Stimulated activated CD4-positive, alpha-beta T cell treated with anti-CD3 and anti-CD28 coated beads, Interleukin-4, amount 100 ng/mL, for 1 hour (primary cell): ENCODE results near the gene ADD2.

Experiments
- DNase-seq: peaks from one replicate; pipeline ENCODE4 v3.0.0-alpha.2; 2020

ADD2 gene

GRCh38 chr2:70698847-70699246, 69.2 kb downstream of the ADD2 start:
- no peak for DNase-seq

DNA sequence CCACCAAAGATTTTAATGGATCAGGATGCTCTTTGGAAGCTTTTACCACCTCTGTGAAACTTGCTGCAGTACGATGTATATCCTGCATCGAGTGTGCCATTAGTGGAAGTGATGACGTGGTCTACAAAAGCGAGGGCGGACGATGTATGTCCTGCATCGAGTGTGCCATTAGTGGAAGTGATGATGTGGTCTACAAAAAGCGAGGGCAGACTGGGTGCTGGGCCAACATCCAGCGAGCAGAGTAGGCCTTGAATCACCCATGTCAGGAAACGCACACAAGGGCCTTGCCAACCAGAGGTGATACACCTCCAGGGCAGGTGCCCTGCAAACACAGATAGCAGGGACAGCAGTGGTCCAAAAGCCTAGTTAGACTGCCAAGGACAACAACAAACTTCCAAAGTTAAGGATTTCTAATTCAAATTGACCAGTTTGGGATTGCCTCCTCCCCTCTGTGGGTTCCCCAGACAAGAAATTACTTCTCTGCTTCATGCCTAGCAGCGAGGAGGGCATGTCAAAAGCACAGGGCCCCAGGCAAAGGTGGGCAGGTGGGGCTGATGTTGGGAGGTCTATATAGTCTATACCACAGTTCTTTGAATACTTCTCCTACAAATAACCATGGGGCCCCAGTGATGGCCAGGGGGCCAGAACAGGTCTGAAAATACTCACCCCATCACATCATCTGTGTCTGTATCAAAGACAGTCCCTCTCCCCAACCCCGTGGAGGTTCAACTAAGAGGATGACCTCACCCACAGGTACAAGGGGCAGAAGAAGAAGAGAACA, 70.2 kb downstream of the ADD2 start:
- no peak for DNase-seq

- DNase-seq, result no peak
Measured at GRCh38 chr2:70696142-70696541, 71.9 kb downstream of the ADD2 start.

- DNase-seq, result no peak
Measured at GRCh38 chr2:70692256-70692655, 75.7 kb downstream of the ADD2 start.

GRCh38 chr2:70691497-70692140, 76.4 kb downstream of the ADD2 start:
- no peak for DNase-seq

DNA sequence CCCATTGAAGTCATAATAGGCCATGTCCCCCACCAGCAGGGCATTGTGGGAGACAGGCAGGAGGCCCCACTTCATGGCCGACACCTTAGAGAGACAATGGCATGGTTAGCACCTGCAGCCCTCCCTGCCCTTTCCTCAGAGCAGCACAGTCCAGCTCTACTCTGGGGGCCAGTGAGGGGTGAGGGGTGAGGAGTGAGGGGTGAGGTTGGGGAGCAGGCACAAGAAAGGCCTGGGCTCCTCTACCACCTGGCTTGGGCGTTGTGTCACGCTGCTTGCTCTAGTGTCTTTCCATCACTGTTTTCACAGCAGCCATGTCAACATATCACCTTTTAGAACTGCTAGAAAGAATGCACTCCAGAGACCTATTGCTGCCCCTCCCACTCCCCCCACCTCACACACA, 77.2 kb downstream of the ADD2 start:
- DNase-seq, result no peak

- no peak for DNase-seq
Measured at GRCh38 chr2:70688427-70688826, 79.6 kb downstream of the ADD2 start.

DNA sequence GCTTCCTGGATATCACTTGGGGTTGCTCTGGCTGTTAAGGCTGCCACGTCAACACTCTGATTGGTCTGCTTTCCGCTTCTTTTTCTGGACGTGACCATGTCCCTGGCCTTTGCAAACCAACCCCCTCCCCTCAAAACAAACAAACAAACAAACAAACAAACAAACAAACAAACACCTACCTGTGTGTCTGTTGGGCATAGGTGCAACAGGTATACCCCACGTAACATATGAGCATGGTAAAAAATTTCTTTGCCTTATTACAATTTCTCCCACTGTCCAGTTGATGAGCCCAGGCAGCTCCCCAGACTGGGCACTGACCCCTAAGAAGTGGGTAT, 80.6 kb downstream of the ADD2 start:
- no peak for DNase-seq

DNA sequence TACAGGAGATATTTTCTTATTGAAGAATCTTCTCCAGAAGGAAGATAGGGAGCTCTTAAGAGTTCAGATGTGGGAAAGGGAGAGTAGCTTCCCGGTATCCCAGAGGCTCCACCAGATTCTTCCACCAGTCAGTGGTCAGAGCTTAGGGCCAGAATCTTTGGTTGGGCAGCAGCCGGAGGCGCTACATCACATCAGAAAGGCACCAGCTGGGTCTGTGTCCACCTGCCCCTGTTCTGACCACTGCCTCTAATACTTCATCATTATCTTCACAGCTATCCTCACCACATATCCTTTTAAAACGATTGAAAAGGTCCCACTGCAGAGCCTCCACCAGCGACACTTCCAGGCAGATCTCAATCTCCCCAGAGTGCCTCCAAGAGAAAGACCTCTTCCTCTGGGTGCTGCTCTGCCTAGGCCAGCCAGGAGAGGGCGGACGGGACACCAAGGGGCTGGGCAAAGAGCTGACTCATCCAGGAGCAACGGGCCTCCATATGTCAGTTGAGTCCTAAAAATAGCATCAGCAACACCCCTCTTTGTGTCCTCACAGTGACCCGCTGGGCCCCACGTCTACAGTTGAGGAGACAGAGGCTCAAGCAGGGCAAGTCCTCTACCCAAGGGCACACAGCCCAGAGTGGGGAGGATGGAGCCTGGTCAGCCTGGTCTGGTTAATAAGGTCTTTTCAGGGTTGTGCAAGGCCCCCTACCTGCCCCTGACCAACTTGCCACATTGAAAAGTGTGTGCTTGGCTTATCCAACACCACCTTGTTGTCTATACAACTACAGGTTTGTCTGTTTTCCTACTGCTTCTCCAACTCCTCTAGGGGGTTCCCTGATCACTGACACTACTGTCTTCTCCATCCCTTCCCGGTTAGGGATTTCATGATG, 81.2 kb downstream of the ADD2 start:
- DNase-seq, result peak; percentile 22

DNA sequence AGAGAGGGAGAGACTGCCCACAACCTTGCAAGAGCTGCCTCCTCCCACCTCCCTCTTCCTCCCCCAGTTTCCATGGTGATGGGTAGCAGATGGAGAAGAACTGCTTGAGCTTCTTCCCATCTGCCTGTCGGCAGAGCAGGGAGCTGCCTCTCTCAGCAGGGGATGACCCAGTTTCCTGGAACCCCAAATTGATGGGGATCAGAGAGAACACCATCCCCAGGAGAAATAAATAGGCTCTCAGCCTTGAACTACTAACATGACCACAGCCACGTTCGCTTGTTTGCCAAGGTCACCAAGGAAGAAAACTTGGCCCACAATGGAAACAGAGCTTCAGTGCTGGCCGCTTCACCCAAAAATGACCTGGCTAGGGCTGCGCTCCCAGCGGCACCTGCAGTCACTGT, 82.2 kb downstream of the ADD2 start:
- no peak for DNase-seq

DNA sequence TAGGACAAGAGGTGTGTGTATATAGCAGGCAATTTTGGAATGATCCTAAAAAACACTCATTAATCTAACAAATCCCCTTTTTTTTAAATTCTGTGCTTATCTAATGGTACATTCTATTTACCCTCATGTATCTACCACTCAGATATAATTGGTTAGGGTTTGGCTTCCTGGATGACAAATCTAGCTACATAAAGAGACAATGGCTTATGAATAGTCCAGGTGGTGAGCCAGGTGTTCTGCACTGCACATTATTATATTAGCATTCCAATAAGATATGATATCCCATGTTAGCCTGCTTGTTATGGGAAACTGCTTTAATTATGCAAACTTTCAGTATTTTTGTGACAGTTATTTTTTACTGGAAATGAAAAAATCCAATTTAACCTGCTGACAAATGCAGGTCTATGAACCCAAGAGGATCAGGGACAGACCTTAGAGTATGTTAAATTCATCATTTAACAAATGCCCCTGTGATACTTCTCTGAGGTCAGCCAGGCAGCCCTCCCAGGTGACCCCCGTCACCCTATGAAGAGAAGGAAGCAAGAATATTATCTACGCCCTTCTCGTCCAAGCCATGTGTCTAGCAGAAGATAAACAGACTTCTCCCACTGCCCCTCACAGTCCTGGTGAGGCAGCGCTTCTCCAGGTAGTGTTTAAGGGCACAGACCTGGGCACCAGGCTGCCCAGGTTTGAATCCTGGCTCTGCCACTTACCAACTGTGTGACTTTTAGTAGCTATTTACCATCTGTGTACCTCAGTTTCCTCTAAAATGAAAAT, 83.0 kb downstream of the ADD2 start:
- no peak for DNase-seq

- no peak for DNase-seq
Measured at GRCh38 chr2:70683455-70683854, 84.5 kb downstream of the ADD2 start.

GRCh38 chr2:70680735-70681134, 87.3 kb downstream of the ADD2 start:
- no peak for DNase-seq

DNA sequence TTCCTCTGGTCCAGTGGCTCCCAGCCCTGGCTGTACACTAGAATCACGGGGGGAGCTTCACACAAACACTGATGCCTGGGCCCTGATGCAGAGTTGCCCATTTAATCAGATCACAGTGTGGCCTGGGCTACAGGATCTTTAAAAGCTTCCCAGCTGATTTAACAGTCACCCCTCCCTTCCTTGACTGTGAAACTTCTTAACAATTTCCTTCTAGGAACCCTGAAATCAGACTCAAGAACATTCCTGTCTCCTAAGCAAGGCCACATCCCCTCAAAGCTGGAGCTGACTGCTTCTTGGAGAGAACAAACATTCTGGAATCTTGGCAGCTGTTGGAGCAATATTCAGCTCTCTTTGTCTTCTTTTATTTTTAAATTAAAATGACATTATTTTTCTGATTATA, 88.7 kb downstream of the ADD2 start:
- DNase-seq, result no peak

DNA sequence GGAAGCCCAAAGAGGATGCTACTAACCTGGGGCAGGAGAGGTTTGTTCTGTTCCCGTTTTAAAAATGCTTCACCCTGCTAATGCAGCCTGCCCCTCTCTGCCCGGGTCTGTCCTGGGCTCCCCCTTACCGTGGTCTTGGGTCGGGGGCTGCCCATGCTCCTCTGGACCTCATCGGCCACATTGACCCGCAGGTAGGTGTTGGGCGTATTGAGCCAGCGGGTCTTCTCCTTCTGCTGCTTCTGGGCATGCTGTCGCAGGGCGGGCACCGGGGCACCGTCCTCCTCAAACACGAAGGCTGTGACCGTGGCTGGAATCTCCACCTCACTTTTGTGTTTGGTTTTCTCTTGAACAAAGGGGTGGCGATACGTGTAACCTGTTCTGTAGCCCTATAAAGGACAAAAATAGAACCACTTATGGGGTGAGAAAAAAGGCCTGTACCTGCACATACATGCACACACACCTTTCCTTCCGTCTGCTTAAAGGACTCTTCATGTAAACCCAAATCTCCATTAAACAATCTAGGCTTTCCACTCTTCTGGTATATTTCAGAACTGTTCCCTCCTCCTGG, 89.3 kb downstream of the ADD2 start:
- DNase-seq, result no peak

DNA sequence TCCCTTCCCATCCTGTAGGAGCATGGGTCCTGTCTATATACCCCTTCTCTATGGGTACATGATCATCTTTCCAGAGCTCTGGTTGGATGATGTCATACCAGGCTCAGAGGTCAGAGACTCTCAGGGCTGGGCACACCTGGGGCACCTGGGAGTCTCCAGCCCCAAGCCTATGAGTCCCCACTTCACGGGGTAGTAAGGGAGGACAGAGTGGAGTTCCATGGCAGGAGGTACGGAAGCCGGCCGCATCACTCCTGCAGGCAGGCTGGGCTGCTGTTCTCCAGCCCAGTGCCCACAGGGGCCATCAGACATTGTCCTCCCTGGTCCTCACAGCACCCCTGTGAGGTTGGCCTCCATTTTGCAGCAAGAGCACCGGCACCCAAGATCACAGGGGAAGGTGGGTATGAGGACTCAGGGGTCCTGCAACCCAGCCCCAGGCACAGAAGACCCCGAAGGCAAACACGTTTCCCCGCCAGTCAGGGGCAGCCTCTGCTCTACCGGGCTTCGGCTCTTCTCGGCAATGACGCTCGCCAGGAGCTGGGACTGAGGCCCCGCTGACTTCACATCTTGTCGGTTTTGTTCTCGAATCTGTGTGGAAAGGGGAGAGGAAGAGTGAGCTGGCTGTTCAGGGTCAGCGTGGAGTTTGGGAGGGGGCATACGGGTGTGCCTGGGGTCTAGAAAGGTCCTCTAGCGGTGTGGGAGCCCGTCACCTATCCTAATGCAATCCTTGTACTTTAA, 91.5 kb downstream of the ADD2 start:
- DNase-seq, result no peak

DNA sequence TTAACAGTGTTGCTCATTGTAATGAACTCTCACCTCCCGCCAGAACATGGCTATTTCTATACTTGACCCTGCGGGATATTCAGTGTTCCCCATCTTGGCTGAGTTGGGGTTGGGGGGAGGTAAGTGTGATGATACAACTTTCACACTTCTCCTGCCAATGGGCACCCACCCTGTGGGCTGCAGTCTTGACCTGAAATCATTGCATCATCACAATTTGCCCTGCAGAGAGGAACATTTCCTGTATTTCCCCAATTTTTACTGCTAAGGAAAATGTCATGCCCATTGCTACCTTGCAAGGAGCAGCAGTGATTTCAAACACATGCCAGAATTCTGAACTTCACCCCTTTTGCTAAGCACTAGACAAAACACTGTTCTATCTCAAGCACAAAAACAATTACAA, 92.1 kb downstream of the ADD2 start:
- no peak for DNase-seq

DNA sequence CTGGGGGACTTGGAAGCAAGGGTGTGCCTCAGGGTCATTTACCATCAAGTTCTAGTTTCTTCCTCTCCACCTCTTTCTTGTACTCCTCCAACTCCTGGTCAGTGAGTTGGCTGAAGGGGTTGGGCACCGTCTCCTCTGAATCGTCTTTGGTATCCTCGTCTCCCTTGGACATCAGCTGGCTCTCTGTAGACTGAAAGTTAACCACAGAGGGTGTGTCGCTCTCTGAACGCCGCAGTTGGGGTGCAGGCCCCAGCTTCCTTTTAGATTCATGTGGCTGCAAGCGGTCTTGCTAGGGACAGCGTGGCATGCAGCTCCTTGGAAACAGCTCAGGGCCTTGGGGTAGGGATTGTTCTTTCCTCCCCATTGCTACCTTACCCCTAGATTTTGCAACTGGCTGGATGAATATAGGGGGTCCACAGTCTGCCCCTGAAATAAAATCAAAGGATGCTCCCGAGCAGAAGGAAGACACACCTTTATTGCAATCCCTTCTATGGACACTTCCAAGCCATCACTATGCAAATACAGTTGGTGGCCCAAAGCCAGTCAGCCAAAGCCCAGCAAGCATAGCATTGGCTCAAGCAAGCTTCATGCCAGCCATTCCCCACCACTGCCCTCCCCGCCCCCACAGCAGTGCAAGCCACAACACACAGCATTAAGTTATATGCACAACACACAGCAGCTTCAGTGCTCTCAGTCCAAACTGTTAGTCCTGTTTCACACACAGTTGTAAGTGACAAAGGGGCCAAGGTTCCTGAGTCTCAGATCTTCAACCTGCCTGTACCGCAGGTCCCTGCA, 93.2 kb downstream of the ADD2 start:
- no peak for DNase-seq

GRCh38 chr2:70673041-70673647, 94.9 kb downstream of the ADD2 start:
- no peak for DNase-seq

DNA sequence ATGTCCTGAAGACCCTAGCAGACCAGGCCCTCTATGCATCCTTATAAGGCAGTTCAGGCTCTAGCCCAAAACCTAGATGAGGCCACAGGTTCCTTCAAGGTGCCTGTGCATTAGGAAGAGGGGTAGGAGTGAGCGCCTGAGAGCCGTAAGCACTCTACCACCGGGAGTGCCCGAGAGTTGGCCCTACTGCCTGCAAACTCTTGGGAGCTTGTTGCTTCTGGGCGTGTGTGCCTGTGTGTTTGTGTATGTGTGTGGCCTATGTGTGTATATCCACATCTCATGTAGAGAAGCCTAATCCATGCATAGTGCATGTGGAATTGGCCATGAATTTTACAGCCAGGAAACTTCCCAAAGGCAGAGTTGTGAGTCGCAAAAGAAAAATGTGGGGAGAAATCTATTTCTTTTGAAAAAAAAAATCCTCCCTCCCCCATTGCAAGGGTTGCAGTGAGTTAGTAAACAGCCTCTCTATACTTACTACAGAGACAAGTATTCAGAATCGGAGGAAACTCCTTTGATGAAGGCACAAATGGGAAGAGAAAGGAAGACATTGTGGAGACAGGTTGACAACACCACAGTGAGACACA, 96.8 kb downstream of the ADD2 start:
- DNase-seq, result no peak
